Activated naive CD8-positive, alpha-beta T cell treated with anti-CD3 and anti-CD28 coated beads, Interleukin-2, amount 10 ng/mL, durations not matched to agents 7 days and 5 days (primary cell): ENCODE data around the gene WNT5B. TPM values are rescaled to one million over a fixed set of nuclear protein-coding genes. Genes with fewer than 3 reads are reported as not detected.

Source experiments
- ATAC-seq: fragments of 150-1000 bp; cut with Tn5 transposase; one replicate; pipeline ENCODE4 v1.10.0; 2021; ENCODE audit warnings: low read depth, moderate library complexity
- POLR2A ChIA-PET: fragments of 350-600 bp; sonication (Branson Sonifier 250); formaldehyde crosslinking; loops from one replicate; lab custom pipeline; 2021; ENCODE audit warnings: antibody characterized with exemption; lab: Charles Lee
- DNase-seq: peaks from one replicate; pipeline ENCODE4 v3.0.0; 2021
- H3K27ac Mint-ChIP-seq: one replicate; pipeline ENCODE4 v1.8.0; 2022; ENCODE audit warnings: mild to moderate bottlenecking, mixed read lengths
- H3K27me3 Mint-ChIP-seq: one replicate; pipeline ENCODE4 v1.8.0; 2022; ENCODE audit warnings: mild to moderate bottlenecking, moderate library complexity, mixed read lengths
- H3K36me3 Mint-ChIP-seq: one replicate; pipeline ENCODE4 v1.8.0; 2021; ENCODE audit warnings: mild to moderate bottlenecking, mixed read lengths
- H3K4me1 Mint-ChIP-seq: one replicate; pipeline ENCODE4 v1.8.0; 2021; ENCODE audit warnings: mixed read lengths
- H3K4me3 Mint-ChIP-seq: one replicate; pipeline ENCODE4 v1.8.0; 2022; ENCODE audit warnings: mild to moderate bottlenecking, moderate library complexity, mixed read lengths
- H3K9me3 Mint-ChIP-seq: one replicate; pipeline ENCODE4 v1.8.0; 2021; ENCODE audit warnings: mixed read lengths
- total RNA-seq, 2 experiments: library from RNA; stranded (reverse); gene quantifications; one replicate each; pipeline ENCODE4 v1.2.3, GENCODE V29; 2021

Gene WNT5B
- not detected for total RNA-seq

DNA sequence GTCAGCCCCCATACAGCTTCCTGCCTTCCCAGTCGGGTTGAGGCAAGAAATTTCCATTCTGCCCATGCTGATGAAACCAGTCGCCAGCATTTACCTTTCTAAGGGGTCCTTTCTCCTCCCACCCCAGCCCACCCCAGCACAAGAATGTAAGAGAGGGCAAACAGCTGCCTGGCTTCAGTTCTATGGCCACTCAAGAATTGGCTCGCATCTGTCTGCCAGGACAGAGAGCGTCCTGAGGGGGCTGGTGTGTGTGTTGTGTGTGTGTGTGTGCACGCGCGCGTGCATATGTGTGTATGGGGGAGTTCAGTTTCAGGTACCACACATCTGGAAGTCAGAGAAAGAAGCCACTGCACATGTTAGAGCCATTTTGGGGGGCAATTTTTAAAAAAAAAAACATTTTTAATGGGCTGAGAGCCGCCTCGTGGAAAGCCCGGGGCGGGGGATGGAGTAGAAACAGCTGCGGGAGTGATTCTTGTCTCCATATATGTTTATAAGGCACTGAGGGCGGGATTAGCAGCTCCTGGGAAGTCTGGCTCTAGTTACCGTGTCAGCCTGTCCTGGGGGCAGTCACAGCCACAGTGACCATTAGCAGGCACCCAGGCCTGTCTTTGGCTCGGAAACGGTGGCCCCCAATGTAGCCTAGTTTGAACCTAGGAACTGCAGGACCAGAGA lies at the start of gene WNT5B:
TSS of gene WNT5B (plus strand) at position 566 of the 672 bp plus-strand sequence. CDS start 2,124 bp downstream, outside the sequence.
- Mint-ChIP-seq H3K4me1 (peaks cover 6% of the 10 kb centered on the region), H3K27me3 (peaks cover 65% of the 10 kb centered on the region), H3K27ac (no peak within 1 kb of the TSS), H3K36me3 (no peaks in the 10 kb centered on the region), H3K9me3 (no peaks in the 10 kb centered on the region), H3K4me3 (peak within 1 kb of the TSS; percentile 40)
- DNase-seq (no peak), ATAC-seq (no peak)
- POLR2A ChIA-PET, result no interaction called here

DNA sequence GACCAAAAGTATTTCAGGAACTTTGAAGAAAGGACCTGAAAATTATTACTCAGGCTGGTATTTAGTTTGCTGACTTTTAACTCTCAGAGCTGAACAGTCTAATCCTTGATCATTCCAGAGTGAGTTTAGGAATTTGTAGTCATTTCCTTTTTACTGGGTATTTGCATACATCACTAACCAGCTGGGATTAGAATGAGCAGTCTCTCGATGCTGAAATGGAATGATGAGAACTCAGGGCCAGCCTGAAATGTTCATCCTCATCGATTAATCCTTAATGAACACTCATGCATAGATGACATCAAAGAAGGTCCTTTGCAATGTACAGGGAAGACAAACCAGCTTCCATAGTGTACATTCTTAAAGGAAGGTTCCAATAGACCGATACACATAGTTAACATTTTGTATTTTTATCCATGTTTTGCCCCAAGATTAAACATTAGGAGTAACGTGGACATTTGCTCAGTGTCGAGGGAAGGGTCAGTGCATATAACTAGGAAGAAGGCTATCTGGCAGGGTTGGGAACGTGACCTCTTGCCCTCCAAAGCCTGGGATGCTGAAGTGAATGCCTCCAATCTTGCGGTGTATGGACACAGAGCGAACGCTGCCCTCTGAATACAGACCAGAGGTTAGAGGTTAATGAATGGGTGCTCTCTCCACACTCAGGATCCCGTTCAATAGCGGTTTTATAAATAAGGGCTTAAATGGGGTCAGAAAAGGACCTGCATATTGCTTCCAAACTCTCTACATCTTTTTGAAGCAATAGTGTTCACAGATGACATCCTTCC lies 49.2 kb upstream of the WNT5B start:
- H3K9me3 Mint-ChIP-seq, result no peaks in the 10 kb centered on the region
- no peak overlapping the region for H3K4me3 Mint-ChIP-seq
- H3K27me3 Mint-ChIP-seq, result peaks cover 2% of the 10 kb centered on the region
- POLR2A ChIA-PET, result no interaction called here
- DNase-seq, result no peak
- ATAC-seq, result no peak
- H3K4me1 Mint-ChIP-seq, result peaks cover 7% of the 10 kb centered on the region
- no peak overlapping the region for H3K27ac Mint-ChIP-seq
- H3K36me3 Mint-ChIP-seq, result no peaks in the 10 kb centered on the region

DNA sequence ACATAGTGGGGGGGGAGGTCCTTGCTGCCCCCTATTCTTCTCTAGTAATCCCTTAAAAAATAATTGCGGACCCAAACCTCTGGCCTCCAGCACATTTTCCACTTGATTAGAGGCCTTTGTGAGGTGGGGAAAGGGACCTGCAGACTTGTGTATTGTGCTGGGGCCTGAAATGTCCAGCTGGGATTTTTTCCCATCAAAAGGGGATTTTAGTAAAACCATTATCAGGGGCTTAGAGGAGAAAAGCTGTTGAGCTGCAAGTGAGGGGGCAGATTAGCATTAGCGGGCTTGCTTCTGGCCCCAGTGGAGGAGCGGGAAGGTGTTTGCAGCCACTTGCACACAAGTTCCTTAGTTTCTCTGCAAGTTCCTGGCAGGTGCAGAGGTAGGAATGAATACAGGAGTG lies 48.5 kb upstream of the WNT5B start:
- peaks cover 7% of the 10 kb centered on the region for H3K4me1 Mint-ChIP-seq
- H3K27me3 Mint-ChIP-seq, result no peaks in the 10 kb centered on the region
- ATAC-seq, result no peak
- no peaks in the 10 kb centered on the region for H3K9me3 Mint-ChIP-seq
- DNase-seq, result no peak
- H3K4me3 Mint-ChIP-seq, result no peak overlapping the region
- POLR2A ChIA-PET, result no interaction called here
- no peaks in the 10 kb centered on the region for H3K36me3 Mint-ChIP-seq
- H3K27ac Mint-ChIP-seq, result no peak overlapping the region

DNA sequence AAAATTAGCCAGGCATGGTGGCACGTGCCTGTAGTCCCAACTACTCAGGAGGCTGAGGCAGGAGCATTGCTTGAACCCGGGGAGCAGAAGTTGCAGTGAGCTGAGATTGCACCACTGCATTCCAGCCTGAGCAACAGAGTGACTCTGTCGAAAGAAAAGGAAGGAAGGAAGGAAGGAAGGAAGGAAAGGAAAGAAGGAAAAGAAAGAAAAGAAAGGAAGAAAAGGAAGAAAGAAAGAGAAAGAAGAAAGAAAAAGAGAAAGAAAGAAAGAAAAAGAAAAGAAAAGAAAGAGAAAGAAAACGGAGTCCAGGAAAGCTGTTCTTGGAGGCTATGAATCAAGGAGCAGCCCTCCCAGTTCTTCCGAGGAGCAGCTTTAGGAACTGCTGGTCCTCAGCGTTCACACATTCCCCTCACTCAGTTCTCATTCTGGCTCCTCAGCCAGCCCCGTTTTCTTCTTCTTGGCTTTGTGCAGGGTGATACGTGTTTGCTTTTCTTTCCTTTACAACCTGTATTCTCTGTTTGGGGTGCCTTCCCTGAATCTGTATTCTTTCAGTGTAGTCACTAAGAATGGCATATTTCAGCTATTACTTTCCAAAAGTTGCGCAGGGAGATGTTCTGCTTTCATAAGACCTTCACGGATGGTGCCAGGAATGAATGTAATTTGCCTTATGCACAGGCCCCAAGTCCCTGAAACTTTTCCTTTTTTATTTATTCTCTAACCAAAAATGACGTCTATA lies 46.9 kb upstream of the WNT5B start:
- ATAC-seq, result no peak
- POLR2A ChIA-PET, result interaction anchor here (1.3 to 1.9 kb wide), 2 partner anchors 11 to 20 kb away, joined by 3 to 7 read pairs; no protein-coding TSS in a partner anchor
- H3K4me3 Mint-ChIP-seq, result no peak overlapping the region
- DNase-seq, result no peak
- H3K9me3 Mint-ChIP-seq, result no peaks in the 10 kb centered on the region
- peaks cover 4% of the 10 kb centered on the region for H3K36me3 Mint-ChIP-seq
- peak overlapping the region; percentile 17 for H3K27ac Mint-ChIP-seq
- peaks cover 7% of the 10 kb centered on the region for H3K4me1 Mint-ChIP-seq
- no peaks in the 10 kb centered on the region for H3K27me3 Mint-ChIP-seq

DNA sequence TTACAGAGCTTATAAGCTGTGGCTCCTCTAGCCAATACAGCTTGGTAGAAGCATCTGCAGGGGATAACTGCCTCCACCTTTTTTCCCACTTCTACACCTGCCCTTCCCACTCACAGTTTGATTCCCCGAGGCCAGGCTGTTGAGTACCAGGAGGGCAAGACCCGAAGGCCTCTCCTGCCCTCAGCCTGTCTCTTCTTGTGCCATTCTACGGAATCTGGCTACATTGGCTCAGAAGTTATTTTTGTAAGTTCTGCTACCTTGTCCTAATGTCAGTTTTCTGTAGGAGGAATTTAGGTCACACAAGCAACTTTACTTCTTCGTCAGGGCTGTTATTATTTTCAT lies 46.4 kb upstream of the WNT5B start:
- H3K9me3 Mint-ChIP-seq, result no peaks in the 10 kb centered on the region
- ATAC-seq, result no peak
- peaks cover 4% of the 10 kb centered on the region for H3K36me3 Mint-ChIP-seq
- H3K4me1 Mint-ChIP-seq, result peaks cover 9% of the 10 kb centered on the region
- POLR2A ChIA-PET, result interaction anchor here (0.6 to 1.9 kb wide), 4 partner anchors 11 to 464 kb away, joined by 3 to 14 read pairs (median 5); no protein-coding TSS in a partner anchor
- no peak for DNase-seq
- H3K4me3 Mint-ChIP-seq, result no peak overlapping the region
- H3K27ac Mint-ChIP-seq, result no peak overlapping the region
- no peaks in the 10 kb centered on the region for H3K27me3 Mint-ChIP-seq

DNA sequence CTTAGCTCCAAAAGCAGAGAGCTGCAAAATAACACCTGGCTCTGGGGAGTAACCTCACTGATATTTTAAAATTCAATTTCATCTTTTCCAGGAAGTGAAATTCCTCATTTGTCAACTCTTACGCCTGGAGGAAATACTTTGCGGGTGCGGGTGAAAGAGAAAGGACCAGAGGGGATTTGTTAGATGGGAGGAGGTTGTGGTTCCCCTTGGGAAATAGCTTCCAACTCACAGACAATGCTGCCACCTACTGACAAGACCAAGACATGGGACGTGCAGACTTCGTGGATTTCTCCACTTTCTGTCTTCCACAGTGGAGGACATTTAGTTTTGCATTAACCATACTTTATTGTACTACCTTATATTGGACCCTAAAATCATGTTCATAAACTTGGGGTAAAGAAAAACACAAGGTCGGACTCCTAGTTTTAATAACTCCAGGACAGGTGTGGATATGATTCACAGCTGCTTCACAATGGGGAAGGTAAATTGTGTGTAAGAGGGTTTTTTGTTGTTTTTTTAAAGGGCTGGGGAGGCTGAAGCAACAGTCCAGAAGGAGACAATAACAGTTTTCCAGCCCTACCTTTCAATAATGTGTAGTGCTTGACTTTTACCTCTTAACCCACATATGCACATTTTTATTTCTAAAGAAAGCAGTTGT lies 45.5 kb upstream of the WNT5B start:
- Mint-ChIP-seq H3K4me3 (peak overlapping the region; percentile 30), H3K4me1 (peaks cover 18% of the 10 kb centered on the region), H3K27me3 (no peaks in the 10 kb centered on the region), H3K9me3 (no peaks in the 10 kb centered on the region), H3K36me3 (peaks cover 6% of the 10 kb centered on the region), H3K27ac (no peak overlapping the region)
- POLR2A ChIA-PET, result interaction anchor here (0.6 to 1.9 kb wide), 4 partner anchors 10 to 465 kb away, joined by 3 to 14 read pairs (median 5); no protein-coding TSS in a partner anchor
- no peak for ATAC-seq
- no peak for DNase-seq

DNA sequence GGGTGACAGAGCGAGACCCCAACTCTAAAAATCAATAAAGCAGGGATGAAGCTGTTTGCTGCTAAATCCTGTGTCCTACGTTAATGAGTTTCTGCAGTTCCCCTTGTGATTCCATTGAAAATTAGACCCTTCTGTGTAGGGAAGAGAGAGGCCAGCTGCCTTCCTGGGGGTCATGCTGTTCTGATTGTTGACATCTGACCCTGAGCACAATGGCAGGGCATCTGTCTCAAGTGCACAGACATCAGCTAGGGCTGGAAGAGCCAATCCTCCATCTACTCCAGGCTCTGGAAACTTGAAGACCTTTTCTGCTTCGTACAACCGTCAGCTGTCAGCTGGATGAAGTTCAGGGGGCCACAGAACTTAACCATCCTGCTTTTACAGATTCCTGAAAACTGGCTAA lies 44.7 kb upstream of the WNT5B start:
- DNase-seq, result no peak
- Mint-ChIP-seq H3K27me3 (no peaks in the 10 kb centered on the region), H3K27ac (no peak overlapping the region), H3K4me3 (no peak overlapping the region), H3K4me1 (peaks cover 22% of the 10 kb centered on the region), H3K36me3 (peaks cover 10% of the 10 kb centered on the region), H3K9me3 (no peaks in the 10 kb centered on the region)
- POLR2A ChIA-PET, result interaction anchor here (0.6 to 1.7 kb wide), 2 partner anchors 18 to 466 kb away, joined by 3 to 14 read pairs; no protein-coding TSS in a partner anchor
- no peak for ATAC-seq

DNA sequence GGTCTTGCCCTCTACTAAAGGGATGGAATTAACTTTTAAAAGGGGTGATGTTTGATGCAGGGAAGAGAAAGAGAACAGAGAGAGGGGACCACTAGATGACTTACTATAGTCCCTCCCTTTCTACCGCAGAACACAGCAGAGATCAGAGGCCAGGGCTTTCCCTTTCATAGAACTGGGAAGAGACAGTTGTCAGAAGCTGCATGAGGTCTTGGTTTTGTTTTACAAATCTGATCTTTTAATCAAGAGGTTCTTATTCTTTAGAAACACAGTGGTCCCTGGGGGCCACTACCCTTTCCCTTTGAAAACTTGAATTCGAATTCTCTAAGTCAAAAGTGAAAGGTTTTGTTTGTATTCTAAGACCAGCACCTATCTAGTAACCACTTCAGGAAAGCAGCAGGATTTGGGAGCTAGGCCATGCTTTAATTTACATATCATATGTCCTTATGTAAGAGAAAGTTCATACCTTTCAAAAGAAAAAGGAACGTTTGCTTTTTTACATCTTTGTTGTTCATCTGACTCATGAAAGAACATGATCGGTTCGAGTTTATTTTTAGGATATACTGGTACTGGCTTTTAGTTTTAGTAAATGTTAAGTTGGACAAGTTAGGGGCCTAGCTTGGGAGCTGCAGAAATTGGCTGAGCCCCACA lies 41.0 kb upstream of the WNT5B start:
- Mint-ChIP-seq H3K4me1 (peaks cover 46% of the 10 kb centered on the region), H3K27me3 (no peaks in the 10 kb centered on the region), H3K36me3 (peaks cover 25% of the 10 kb centered on the region), H3K27ac (peak overlapping the region; percentile 30), H3K4me3 (peak overlapping the region; percentile 51), H3K9me3 (no peaks in the 10 kb centered on the region)
- DNase-seq (no peak), ATAC-seq (no peak)
- POLR2A ChIA-PET, result interaction anchor here (1.5 kb wide), 1 partner anchor 13 kb away, joined by 5 read pairs; no protein-coding TSS in a partner anchor

DNA sequence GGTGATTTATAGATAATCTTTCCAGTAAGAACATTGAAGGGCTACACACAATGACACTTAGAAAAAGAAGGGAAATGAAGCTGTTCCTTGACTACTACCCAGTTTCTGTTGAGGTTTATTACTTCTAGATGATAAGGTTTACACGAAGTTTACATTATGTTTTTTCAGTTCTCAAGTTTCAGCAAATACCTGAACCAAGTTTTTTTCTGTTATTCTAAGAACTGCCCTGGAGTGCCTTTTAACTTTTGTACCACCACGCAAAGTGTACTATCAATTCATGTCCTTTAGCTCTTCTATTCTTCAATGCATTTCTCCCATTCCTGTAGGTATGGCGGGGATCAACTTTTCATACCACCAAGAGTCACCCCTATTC lies 40.5 kb upstream of the WNT5B start:
- Mint-ChIP-seq H3K4me1 (peaks cover 46% of the 10 kb centered on the region), H3K36me3 (peaks cover 25% of the 10 kb centered on the region), H3K4me3 (peak overlapping the region; percentile 51)

DNA sequence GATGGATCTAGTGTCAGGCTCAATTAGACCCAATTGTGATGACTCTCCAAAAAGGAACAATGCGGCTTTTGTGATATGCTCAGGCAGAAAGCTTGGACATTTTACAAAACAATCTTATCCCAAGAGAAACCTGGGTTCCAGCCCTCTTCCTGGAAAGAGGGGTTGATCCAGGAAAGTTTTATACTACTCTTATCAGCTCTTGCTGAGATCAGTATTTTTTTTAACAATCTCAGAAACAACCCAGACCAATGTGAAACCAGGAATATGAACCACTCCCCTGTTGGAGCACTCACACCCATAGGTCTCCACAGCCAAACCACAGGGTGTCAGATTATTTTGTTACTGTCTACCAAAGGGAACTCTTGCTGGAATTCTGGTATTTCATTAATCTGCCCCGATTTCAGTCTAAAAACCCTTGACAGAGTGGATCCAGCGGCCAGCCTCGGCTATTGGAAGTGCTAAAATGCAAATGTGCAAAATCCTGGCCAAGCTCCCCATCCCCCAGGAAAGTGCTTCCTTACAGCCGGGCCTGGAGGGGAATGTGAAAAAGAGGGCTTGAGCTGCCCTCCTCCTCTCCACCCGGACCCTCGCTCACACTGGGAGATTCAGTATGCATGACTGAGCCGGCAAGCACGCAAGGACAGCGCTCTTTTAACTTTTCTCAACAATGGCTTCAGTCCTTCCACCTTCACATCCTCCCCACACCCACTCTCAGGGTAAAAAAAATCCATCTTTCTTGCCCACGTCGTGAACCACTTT lies 38.6 kb upstream of the WNT5B start:
- Mint-ChIP-seq H3K27ac (peak overlapping the region; percentile 60), H3K36me3 (peaks cover 25% of the 10 kb centered on the region), H3K9me3 (no peaks in the 10 kb centered on the region), H3K4me3 (peak overlapping the region; percentile 96), H3K27me3 (no peaks in the 10 kb centered on the region), H3K4me1 (peaks cover 50% of the 10 kb centered on the region)
- DNase-seq (no peak), ATAC-seq (no peak)
- POLR2A ChIA-PET, result interaction anchor here (1.0 kb wide), 1 partner anchor 11 kb away, joined by 3 read pairs; no protein-coding TSS in a partner anchor

More for the DNA sequence above, 40.5 kb upstream of the WNT5B start:
- POLR2A ChIA-PET, result interaction anchor here (1.5 kb wide), 1 partner anchor 13 kb away, joined by 5 read pairs; no protein-coding TSS in a partner anchor
- ATAC-seq, result no peak
- H3K27me3 Mint-ChIP-seq, result no peaks in the 10 kb centered on the region
- peak overlapping the region; percentile 30 for H3K27ac Mint-ChIP-seq
- no peaks in the 10 kb centered on the region for H3K9me3 Mint-ChIP-seq
- DNase-seq, result no peak

DNA sequence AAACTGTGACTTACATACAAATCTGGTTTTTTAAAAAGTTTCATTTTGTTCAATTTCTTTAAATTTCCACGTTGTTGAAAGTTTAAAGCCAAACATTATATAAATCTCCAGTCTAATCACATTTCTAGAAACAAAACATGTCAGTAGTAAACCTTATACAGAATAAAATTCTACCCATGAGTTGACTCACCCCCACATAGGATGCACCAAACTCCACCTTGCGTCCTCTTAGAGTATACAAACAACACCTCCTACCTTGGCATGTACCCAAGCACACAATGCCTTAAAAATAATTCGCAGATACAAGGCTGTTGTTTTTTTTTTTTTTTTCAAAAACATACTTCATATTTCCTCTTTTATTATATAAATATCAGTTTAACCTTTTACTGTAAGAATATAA lies 38.0 kb upstream of the WNT5B start:
- Mint-ChIP-seq H3K4me1 (peaks cover 54% of the 10 kb centered on the region), H3K27ac (peak overlapping the region; percentile 60), H3K9me3 (no peaks in the 10 kb centered on the region), H3K4me3 (peak overlapping the region; percentile 96), H3K27me3 (no peaks in the 10 kb centered on the region), H3K36me3 (peaks cover 25% of the 10 kb centered on the region)
- ATAC-seq (no peak), DNase-seq (no peak)
- POLR2A ChIA-PET, result interaction anchor here (0.7 kb wide), 1 partner anchor 18 kb away, joined by 3 read pairs; no protein-coding TSS in a partner anchor

DNA sequence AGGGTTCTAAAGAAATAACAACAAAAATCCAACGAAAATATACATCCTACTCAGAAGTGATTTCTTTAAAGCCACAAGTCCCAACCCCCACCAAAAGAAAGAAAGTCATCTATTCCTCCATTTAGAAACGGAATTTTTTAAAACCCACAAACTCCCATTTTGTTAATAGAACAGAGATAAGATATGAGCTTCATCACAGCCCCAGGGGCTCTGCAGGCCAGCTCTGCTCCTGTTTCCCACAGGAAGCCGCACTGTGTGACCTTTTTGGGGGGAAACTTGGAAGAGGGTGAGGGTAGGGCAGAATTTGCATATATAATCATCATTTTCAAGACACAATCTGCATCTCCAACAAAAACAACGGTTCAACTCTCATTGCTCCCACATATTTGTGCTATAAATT lies 37.5 kb upstream of the WNT5B start:
- Mint-ChIP-seq H3K27me3 (no peaks in the 10 kb centered on the region), H3K4me1 (peaks cover 56% of the 10 kb centered on the region), H3K4me3 (peak overlapping the region; percentile 96), H3K27ac (peak overlapping the region; percentile 90), H3K9me3 (no peaks in the 10 kb centered on the region), H3K36me3 (peaks cover 22% of the 10 kb centered on the region)
- POLR2A ChIA-PET, result interaction anchor here (0.7 to 2.5 kb wide), 2 partner anchors 11 to 18 kb away, joined by 3 to 46 read pairs; no protein-coding TSS in a partner anchor
- ATAC-seq (no peak), DNase-seq (no peak)
